Erythroblast (primary cell): Measurements from ENCODE around the gene PNMA6E.

ENCODE experiments used
- GATA1 ChIP-seq: IDR thresholded peaks from 2 replicates; pipeline ENCODE4 v1.6.1; 2011; ENCODE audit warnings: low read depth, mild to moderate bottlenecking, control low read depth, low read length, moderate library complexity
- POLR2A ChIP-seq: IDR thresholded peaks from 2 replicates; pipeline ENCODE4 v1.6.1; 2011; ENCODE audit warnings: mild to moderate bottlenecking, low read length

DNA sequence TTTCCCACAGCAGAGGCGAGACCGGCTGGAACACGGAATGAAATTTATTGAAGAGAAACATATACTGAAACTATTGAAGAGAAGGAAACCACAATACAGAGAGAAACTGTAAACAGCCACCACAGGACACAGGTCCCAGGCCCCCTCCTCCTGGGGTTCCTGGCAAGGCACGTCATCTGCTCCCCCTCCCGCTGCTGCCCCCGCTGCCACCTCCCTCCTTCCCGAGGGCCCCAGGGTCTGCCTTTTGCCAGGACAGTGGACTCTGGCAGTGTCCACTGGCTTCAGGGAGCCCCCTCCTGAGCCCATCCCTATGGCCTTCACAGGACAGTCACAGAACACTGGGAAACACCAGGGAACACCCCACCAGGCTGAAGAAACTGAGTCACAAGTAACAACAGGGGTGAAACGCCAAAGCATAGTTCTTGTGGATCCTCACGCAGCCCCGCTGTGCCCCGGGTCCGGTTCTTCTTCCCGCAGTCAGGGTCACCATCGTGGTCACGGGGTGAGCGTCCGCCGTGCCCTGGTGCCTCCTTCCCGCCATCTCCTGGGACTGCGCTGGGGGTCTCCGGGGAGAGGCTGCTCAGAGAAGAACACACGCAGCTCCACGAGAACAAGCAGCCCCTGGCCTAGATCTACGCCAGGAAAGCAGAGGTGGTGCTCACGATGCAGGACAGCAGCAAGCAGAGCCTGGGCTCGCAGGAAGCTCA is 5.4 kb downstream of the PNMA6E start:
- TF ChIP-seq GATA1 = no peak
- TF ChIP-seq POLR2A = no peak
